COR-L47 (cell line): ENCODE measurements around the gene RASGRP1.

Experiments used
- DNase-seq: peaks from one replicate; lab custom pipeline; 2025; lab: John Stamatoyannopoulos, UW

RASGRP1 gene

DNA sequence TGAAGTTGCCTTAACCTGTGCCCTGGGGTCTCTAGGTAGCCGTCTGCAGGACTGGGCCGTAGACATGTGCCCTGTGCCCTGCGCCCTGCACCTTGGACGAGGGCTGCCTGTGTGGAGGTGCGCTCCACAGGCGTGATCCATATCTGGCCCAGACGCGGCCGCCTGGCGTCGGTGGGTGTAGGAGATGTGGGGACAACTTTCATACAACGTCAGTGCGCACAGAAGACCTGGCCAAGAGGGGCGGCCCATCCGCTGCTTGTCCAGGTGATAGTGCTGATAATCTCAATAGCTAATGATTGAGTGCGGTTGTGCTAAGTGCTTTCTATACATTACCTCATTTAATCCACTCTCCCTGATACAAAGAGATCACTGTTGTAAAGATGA, 665 bp upstream of the RASGRP1 start:
- no peak for DNase-seq

DNA sequence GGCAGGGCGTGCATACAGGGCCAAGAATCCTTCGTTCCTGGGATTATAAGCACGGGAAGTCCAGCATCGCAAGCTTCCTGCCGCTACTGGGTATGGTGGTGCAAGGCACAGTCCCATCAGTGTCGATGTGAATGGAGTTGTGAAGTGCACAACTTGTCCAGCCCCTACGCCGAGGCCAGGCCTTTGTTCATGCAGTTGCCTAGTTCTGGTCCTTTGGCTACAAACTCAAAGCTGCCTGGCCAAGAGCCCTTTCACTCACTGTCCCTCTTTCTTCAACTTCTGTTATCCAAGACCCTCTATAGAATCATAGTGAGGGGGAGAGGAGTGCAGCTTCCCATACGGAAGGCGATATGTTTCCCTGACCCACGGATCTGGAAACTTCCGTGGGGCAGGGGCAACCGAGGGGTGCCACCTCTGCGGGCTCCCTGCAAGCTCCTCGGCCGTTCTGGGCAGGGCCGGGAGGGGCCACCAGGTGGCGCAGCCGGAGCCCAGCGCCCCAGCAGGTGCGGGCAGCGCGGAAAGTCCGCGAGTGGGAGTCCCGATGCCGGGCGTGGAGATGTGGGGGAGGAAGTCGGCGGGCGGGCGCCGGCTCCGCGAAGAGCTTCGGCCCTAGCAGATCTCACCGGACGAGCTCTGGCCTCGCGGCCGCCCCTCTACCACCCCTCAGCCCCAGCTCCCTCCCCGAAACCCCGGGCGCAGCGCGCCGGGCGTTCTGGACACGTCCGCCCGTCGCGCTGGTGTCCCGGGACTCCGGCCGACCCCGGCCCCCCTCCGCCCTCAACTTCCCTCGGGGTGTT, 693 bp downstream of the RASGRP1 start:
- DNase-seq: peak; percentile 14

DNA sequence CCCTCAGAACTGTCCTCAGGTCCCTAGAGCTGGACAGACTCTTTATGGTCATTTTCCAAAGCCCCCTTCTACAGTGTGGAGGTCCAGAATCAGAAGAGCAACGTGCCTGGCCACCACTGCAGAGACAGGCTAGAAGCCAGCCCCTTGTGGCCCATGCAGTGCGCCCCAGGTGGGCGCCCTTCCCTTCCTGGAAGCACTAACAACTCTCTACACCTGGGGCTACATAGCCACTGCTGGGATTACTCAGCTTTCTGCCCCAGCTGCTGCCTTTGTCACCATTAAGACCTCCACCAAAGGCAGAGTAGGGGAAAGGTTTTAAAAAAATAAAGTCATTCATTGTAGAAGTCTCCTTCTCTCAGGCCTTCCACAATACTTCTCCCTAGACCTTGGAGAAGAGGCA, 2.3 kb downstream of the RASGRP1 start:
- no peak for DNase-seq

DNA sequence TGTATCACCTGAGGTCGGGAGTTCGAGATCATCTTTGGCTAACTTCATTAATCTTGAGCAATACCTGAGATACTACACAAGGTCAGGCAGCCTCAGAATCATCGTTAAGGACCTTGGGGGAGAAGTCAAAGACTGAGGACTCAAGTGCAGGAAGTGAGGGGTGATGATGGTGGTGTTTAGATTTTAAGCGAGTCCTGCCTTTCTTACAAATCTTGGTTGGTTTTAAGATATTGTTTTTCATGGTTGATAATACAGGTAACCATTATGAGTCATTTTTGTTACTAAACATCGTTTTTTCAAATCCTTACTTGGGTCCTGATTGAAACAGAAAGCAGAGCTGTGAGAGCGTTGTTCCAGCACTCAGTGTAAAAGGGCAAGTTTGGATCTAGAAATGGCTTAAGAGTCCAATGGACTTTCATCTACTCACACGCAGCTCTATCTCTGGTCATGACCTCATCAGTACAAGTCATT, 4.1 kb downstream of the RASGRP1 start:
- no peak for DNase-seq

DNA sequence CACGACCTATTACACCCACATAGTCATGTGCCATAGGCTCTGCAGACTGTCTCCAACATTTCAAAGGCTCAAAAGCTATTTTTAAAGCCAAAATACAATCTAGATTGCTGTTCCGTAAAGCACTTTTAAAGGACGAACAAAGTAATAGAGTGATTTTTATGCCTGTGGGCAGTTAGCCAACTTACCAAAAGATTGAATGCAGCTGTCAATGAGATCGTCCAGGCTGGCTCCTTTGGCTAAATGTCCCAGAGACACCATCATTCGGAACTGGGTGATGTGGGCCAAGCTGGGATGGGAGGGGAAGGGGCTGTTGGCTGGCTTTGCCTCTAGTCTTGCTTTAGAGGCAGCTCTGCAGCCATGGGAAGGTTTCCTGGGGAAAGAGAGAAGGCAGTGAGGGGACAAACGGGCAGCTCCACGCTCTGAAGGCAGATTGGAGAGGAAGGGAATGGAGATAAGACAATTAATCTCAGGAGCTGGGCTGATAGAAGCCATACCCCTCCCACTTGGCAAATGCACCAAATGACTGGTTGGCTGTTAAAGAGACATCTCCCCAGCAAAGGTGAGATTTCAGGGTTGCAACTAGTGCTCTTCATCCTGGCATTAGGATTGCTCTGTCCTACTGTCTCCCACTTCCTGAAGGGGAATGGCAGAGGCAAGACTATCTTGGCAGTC, 4.8 kb downstream of the RASGRP1 start:
- DNase-seq: no peak

DNA sequence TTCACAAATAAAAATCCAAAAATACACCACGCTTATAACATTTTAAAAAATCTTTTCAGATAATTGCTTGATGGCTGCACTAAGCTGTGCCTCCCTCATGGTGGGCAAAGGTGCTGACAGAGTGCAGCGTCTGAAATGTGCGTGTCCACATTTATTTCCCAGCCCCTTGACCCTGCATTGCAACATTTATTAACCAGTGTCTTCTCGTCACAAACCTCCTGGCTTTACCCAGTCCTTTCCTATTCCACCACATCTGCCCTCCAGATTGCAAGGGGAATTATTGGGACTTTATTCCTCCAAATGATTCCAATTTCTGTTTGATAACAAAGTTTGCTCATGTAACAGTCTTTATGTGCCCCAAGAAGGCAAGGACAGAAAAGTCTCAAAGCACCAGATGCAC, 5.5 kb downstream of the RASGRP1 start:
- no peak for DNase-seq

DNA sequence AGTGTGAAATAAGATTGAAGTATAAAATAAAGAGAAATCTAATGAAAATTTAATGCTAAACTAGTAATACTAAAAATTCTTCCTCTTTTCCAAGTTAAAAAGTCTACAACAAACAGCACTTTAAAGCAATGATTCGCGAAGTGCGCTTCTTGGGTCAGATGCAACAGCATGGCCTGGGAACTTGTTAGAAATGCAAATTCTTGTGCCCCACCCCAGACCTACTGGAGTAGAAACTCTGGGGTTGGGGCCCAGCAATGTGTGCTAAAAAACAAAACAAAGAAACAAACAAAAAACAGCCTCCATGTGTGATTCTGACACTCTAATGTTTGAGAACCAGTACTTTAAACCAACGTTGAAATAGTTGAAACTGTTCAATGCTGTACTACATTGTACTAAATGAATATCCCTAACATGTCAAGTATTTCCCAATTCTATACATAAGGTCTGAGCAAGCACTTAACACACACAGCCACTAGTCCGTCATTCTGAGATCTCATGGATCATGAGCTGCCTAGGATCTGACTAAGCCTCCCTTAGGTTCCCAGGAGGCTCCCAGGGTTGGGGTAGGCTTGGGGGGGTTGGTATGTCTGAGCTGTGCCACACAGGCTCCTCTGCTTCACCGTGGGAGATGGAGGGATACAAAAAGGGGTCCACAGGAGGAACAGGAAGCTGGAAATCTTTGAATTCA, 6.1 kb downstream of the RASGRP1 start:
- DNase-seq: no peak

DNA sequence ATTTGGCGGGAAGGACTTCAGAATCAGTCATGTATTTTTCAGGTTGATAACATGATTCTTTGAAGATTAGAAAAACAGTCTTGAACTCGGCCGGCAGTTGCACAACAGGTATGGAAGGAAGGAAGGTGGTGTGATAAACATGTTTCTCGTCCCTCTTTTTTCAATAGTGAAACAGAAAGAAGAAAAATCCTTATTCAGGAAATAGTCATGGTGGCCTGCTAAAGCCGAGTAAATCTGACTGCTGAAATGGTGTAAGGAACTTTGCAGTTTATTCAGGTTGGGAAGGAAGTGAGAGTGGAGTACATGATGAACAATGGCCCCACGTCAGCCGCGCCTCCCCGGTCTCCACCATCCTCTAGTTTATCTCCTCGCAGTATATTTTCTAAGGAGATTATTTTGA, 6.7 kb downstream of the RASGRP1 start:
- no peak for DNase-seq

DNA sequence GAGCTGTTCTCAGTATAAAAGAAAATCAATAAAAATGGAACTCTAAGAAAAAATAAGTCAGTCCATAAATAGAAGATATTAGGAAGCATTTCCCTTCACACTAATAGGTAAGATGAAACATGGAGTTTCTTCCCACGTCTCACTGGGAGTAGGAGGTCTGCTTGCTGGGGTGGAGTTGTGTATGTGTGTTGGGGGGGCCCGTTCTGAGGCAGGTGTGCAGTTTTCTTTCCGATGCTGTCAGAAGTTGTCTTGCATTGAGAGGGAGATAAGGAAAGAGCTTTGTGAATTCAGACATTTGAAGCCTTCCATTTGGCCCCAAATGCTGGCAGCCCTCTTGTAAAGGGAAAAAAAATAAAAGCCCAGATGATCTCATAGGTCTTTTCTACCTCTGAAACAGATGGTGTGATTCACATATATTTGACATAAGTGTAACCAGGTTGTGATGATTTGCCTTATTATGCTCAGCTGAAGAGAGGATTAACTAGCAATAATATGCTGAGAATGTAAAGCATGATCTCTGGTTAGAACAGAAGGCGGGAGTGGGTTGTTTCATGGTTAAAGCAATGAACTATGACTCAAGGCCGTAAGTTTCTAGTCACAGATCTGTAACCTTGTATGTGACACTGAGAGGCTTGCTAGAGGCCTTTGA, 8.8 kb downstream of the RASGRP1 start:
- no peak for DNase-seq

DNA sequence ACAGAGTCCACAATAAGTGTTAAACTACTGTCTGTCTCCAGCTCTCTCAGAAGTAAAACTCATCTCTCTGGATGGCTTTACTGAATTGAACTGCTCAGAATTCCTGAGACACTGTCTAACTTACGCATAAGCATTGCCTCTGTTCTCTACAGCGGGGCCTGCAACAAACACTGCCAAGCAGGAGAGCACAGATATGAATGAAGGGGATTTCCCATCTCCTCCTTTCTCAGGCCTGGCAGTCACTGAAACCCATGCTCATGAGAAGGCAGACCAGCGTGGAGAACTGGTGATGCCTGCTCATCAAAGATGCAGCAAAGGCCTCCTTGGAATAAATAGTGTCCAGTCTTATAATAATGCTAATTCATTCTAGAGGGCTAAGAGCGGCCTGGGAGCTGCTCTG, 10.3 kb downstream of the RASGRP1 start:
- DNase-seq: no peak

DNA sequence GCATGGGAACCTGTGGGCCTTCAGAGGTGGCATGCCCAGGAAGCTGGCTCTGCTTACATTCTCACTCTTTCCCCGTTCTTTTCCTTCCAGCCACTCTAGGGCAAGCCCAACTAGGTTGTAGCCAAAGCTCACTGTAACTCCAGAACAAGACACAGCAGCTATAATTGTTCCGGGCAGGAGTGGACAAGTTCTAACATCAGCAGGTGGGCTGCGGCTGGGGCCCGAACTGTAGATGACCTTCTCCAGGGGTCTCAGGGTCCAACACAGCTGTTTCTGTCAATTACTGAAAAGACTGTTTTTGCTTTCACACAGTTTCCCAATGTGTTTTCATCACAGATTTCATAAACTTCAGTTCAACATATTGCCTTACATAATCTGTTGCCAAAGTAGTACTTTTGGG, 11.5 kb downstream of the RASGRP1 start:
- no peak for DNase-seq

DNA sequence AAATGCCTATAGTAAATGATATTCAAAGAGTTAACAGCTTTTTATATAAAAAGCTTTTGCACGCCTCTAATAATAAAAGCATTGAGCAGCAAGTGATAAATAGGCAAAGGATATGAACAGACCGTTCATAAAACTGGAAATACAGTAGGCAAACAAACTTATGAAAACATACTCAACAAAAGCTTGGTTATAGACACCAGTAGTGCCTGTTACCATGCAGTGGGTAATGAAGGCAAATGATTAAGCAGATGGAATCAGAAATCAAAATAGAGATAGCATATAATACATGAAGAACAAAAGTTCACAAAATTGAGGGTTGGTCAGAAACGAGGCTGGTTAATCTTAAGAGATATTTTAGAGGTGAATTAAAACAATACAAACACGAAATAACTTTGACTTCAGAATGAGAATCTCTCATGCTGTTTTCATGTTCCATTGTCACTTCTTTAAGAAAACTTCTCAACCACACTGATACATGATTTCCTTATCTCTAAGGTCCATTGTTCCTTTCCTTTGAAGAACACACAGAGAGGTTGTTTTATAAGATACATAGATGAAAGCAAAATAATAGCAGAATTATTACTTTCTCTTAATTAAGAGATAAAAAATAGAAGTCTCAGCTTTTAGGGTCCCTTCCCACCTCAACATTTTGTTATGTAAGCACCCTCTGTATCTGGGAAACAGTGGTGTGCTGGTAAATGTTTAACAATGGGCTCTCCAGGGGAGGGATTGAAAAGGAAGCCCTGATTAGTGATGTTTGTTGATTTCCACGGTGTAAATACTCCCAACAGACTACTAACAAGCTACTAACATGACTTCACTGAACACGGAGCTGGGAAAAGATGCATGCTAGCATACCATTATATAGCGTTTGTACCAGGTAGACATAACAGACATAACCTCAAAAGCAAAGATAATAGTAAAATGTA, 12.6 kb downstream of the RASGRP1 start:
- no peak for DNase-seq

DNA sequence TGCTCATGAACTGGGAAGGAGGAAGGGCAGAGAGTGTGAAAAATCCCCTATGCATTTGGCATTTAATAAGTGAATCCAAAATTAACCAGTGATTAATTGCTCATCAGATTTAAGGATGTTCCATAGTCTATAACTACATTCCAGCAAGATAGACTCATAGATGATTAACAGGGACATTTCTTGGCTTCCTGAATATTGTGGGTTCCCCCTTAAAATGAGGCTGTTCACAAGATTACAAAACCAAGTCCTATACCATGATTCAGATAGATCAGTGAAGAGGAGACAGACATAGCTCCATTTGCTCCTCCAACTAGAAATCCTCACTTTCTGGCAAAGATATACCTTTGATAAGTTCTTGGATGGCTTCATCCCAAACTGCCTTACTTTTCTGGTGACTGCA, 15.4 kb downstream of the RASGRP1 start:
- no peak for DNase-seq

DNA sequence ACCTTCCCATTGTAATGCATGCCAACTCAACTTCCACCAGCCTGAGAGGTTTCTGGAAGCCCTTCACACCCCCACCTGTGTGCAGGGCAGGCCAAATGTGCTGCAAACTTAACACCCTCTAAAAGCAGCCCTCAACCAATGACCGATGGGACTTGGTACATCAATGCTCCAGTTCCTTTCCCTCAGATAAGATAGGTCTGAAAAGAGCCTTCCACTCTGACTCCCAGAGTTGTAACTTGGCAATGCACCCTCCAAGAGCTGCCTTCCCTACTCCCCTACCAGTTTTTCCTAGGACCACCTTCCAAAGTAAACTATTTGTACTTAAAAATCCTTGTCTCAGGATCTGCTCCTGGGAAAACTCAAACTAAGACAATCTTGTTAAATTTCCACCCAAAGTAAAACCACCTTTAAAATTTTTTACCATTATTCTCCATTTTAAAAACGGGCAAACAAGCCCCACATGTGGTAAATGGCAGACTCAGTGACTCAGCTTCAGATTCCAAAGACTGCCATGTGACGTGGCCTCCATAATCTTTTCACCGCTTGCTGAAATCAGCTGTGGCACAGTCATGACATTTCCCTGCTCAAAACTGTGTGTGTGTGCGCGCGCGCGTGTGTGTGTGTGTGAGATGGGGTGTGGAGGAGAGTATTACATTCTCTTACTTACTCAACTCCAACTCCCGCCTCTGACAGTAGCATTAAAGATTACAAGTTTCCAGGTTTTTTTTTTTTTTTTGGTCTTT, 17.2 kb downstream of the RASGRP1 start:
- no peak for DNase-seq

DNA sequence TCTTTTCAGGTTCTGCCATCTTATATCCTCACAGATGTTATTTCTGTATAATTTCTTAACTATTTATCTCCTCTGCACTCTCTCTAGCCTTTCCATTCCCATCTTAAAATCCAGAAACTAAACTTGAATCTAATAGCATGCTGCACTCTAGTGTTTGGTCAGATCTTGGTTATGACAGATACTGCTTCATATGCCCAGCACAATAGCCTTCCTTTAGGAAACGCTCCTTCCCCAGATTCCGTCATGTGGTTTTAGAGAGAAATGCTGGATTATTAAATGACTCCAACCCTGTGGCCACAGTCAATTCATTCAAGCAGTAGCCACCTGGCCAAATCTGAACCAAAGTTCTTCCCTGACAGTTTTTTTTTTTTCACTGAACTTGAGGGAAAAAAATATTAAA, 19.4 kb downstream of the RASGRP1 start:
- DNase-seq: no peak

DNA sequence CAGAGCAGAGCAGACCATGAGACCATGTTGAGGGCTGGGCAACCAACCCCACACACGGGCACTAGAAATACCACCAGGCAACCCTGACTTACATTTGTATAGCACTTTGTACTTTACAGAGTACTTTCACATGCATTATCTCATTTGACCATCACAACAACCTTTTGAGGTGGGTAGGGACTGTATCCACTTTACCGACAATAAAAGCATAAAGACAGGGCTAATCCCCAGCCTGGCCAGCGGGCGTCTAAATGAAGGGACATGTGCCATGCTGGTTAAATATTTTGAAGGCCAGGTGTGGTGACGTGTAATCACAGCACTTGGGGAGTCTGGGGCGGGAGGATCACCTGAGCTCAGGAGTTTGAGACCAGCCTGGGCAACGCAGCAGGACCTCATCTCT, 23.6 kb downstream of the RASGRP1 start:
- no peak for DNase-seq

DNA sequence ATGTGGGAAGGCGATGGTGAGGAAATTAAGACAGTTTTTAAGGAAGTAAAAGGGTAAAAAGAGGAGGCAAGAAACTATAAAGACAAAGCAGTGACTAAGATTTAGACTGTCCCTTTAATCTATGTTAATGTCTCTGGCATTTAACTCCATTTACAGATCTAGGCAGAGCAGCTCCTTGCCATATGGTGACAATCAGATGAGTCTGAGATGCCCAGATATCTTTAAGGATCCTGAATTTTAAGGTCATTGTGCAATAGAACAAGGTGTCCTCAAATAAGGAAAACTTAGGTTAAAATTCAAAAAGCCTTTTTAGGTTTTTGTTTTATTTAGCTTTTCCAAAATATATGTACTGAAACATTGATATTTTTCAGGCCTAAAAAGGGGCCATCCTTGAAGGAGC, 24.1 kb downstream of the RASGRP1 start:
- DNase-seq: no peak

DNA sequence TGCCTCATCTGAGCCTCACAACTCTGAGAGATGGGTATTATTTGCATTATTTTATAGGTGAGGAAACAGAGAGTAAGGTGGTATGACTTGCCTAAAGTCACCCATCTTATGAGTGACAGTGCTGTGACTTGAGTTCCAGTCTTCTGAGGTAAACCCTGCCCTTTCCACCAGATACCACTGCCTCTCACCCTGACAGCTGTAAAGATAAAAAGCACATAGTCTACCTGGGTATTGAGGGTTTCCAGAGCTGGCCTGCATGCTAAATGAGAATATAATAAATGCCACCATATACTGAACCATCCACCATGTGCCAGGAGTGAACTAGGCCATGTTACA, 25.6 kb downstream of the RASGRP1 start:
- no peak for DNase-seq

DNA sequence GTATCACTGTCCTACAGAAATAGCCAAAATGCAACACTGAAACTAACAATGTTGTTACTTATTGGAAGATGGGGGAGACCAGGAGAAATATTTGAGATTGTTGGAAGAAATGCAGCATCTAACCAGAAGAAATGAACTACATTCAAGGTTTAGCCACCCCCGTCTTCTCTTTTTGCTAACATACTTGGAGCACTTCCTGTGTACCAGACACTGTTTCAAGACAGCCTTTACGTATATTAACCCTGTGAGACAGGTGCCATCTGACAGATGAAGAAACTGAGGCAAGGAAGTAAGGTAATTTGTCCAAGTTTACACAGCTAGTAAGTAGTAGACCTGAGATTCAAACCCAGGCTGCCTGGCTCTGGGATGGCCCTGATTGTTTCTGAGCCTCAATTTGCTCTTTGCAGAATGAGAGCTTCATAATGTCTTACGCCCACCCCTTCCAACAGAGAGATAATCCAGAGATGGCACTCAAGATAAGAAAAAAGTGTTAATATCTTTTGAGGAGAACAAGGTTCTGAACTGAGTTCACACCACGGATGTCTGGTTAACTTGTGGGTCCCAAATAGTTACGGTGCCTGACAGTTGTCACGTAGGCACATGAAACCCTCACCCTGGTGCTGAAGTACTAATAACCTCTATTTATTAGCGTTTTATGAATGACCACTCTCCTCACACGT, 26.1 kb downstream of the RASGRP1 start:
- no peak for DNase-seq

DNA sequence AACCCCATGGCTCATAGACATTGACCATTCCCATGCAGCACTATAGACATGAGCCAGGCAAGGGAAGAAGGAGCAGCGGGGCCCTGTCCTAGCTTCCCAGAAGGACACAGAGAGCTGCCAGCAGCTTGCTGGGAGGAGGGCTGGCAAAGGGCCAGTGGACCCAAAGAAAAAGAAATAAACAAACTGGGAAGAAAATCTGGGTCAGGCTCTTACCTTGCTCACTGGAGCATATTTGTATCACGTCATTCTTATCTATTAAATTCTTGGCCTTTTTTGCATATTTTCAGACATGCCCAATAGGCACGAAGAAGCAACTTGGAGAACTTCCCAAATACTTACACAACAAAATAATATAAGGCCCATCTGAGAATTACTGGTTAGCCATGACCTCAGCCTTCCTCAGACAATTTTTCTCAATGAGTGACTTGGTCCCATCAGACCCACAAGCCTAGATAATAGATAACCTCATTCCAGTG, 28.4 kb downstream of the RASGRP1 start:
- no peak for DNase-seq
